DOHH2 (cell line): ENCODE data around the gene ABCC8.

Source experiments
- H3F3A ChIP-seq: fragments of 200-600 bp; sonication (generic), shearing (Covaris generic); 2 replicates; pipeline ENCODE4 v1.6.0; 2016; ENCODE audit warnings: antibody characterized with exemption, mild to moderate bottlenecking; ENCODE audit not compliant: control insufficient read depth, insufficient read depth
- H3K27ac ChIP-seq: fragments of 200-600 bp; sonication (generic); 2 replicates; pipeline ENCODE4 v1.5.1; 2014; ENCODE audit warnings: low read depth, mild to moderate bottlenecking, low read length, moderate library complexity
- H3K27me3 ChIP-seq: fragments of 200-600 bp; sonication (generic); 2 replicates; pipeline ENCODE4 v1.6.1; 2014; ENCODE audit warnings: mild to moderate bottlenecking, low read length, mixed read lengths; ENCODE audit not compliant: control insufficient read depth
- H3K36me3 ChIP-seq: fragments of 200-600 bp; sonication (generic); 2 replicates; pipeline ENCODE4 v1.6.1; 2014; ENCODE audit warnings: mild to moderate bottlenecking, low read length, moderate library complexity, mixed read lengths; ENCODE audit not compliant: control insufficient read depth
- H3K4me1 ChIP-seq: fragments of 200-600 bp; sonication (generic); 2 replicates; pipeline ENCODE4 v1.6.1; 2014; ENCODE audit warnings: mild to moderate bottlenecking, low read length, mixed read lengths; ENCODE audit not compliant: control insufficient read depth
- H3K4me2 ChIP-seq: fragments of 200-600 bp; sonication (generic); 2 replicates; pipeline ENCODE4 v1.6.0; 2014; ENCODE audit warnings: mild to moderate bottlenecking, low read length, moderate library complexity
- H3K4me3 ChIP-seq: fragments of 200-600 bp; sonication (generic); 2 replicates; pipeline ENCODE4 v1.5.1; 2014; ENCODE audit warnings: mild to moderate bottlenecking, low read length, mixed read lengths
- H3K79me2 ChIP-seq: fragments of 200-600 bp; sonication (generic); 2 replicates; pipeline ENCODE4 v1.6.1; 2014; ENCODE audit warnings: mild to moderate bottlenecking, low read length, mixed read lengths; ENCODE audit not compliant: control insufficient read depth
- H3K9me2 ChIP-seq: fragments of 200-600 bp; sonication (generic); replicated peaks from 2 replicates; pipeline ENCODE4 v1.6.1; 2014; ENCODE audit warnings: mild to moderate bottlenecking, low read length, mixed read lengths; ENCODE audit not compliant: control insufficient read depth
- H3K9me3 ChIP-seq: fragments of 200-600 bp; sonication (generic); 2 replicates; pipeline ENCODE4 v1.6.1; 2014; ENCODE audit warnings: antibody characterized with exemption, low read length, mixed read lengths; ENCODE audit not compliant: control insufficient read depth, insufficient read depth
- H4K20me1 ChIP-seq: fragments of 200-600 bp; sonication (generic); 2 replicates; pipeline ENCODE4 v1.6.0; 2014; ENCODE audit warnings: low read depth, mild to moderate bottlenecking, antibody characterized with exemption, low read length, moderate library complexity; ENCODE audit not compliant: control insufficient read depth, insufficient read depth
- CTCF ChIP-seq: fragments of 200-600 bp; sonication (generic); IDR thresholded peaks from one replicate; pipeline ENCODE4 v1.5.1; 2014; ENCODE audit warnings: antibody characterized with exemption, mild to moderate bottlenecking, low read depth, low read length; ENCODE audit not compliant: poor library complexity, severe bottlenecking
- EZH2phosphoT487 ChIP-seq: fragments of 200-600 bp; sonication (generic); IDR thresholded peaks from 2 replicates; pipeline ENCODE4 v1.6.1; 2017; ENCODE audit warnings: borderline replicate concordance, mild to moderate bottlenecking, antibody characterized with exemption, low read length, moderate library complexity, mixed read lengths

The ABCC8 gene

GRCh38 chr11:17449158-17449557 is 27.5 kb downstream of the ABCC8 start:
- TF ChIP-seq CTCF (no peak), EZH2phosphoT487 (no peak)
- Histone ChIP-seq H3K4me1 (no peaks in the 10 kb centered on the region), H3K4me2 (no peak overlapping the region), H3K27ac (no peak overlapping the region), H3K4me3 (no peak overlapping the region), H3K36me3 (no peaks in the 10 kb centered on the region), H4K20me1 (no peaks in the 10 kb centered on the region), H3K79me2 (no peaks in the 10 kb centered on the region), H3K9me3 (no peaks in the 10 kb centered on the region), H3F3A (no peaks in the 10 kb centered on the region), H3K9me2 (no peaks in the 10 kb centered on the region), H3K27me3 (peaks cover 19% of the 10 kb centered on the region; the same call in 1 of the 2 replicates)

GRCh38 chr11:17446482-17446881 is 30.2 kb downstream of the ABCC8 start:
- no peak for TF ChIP-seq EZH2phosphoT487
- TF ChIP-seq CTCF = no peak
- H3K79me2 ChIP-seq = no peaks in the 10 kb centered on the region
- H3K27me3 ChIP-seq = peaks cover 14% of the 10 kb centered on the region; the same call in 1 of the 2 replicates
- no peaks in the 10 kb centered on the region for H3K9me3 ChIP-seq
- no peak overlapping the region for H3K4me2 ChIP-seq
- H3K4me1 ChIP-seq = no peaks in the 10 kb centered on the region
- H4K20me1 ChIP-seq = no peaks in the 10 kb centered on the region
- H3K36me3 ChIP-seq = no peaks in the 10 kb centered on the region
- H3F3A ChIP-seq = no peaks in the 10 kb centered on the region
- H3K27ac ChIP-seq = no peak overlapping the region
- no peaks in the 10 kb centered on the region for H3K9me2 ChIP-seq
- no peak overlapping the region for H3K4me3 ChIP-seq

- H3K79me2 ChIP-seq = no peaks in the 10 kb centered on the region
- H3K4me1 ChIP-seq = no peaks in the 10 kb centered on the region
- H4K20me1 ChIP-seq = no peaks in the 10 kb centered on the region
- H3K27me3 ChIP-seq = peaks cover 12% of the 10 kb centered on the region; the same call in 1 of the 2 replicates
- H3K27ac ChIP-seq = no peak overlapping the region
- no peak overlapping the region for H3K4me2 ChIP-seq
- no peaks in the 10 kb centered on the region for H3K36me3 ChIP-seq
- no peaks in the 10 kb centered on the region for H3K9me3 ChIP-seq
- TF ChIP-seq EZH2phosphoT487 = no peak
- TF ChIP-seq CTCF = no peak
- H3F3A ChIP-seq = no peaks in the 10 kb centered on the region
- H3K4me3 ChIP-seq = no peak overlapping the region
- no peaks in the 10 kb centered on the region for H3K9me2 ChIP-seq
Measured at GRCh38 chr11:17445240-17445795, 31.3 kb downstream of the ABCC8 start.
